ENCODE results near the gene STOM.

Gene STOM

DNA sequence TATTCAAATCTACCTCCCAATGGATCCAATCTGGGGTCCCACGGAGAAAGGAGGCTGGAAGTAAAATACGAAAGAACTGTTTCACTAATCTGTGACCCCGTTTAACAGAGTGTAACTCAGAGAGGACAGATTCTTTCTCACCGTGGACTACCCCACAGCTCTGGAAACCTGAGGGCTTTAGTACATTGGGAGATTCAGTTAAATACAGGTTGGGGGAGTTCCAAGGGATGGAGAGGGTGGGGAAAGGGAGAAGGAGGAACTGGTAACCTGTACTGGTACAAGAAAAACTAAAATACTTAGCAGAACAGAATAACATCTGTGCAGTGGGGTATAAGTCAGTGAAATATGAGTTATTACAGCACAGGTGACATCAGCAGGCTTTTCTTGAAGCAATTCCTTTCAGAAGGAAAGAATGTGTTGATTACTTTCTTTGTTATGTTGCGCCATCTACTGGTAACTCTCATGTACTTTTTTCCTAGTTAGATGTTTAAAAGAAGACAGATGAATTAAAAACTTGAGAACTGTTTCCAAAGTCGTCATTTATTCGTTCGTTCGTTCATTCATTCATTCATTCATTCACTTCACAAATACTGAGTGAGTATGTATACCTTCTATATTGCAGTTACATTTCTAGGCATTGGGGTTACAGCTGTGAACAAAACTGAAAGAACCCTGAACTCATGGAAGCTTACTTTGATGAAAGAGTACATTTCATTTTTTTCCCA, 30.0 kb upstream of the STOM start:
- Histone ChIP-seq H3K4me1 (ENCODE audit: control insufficient read depth, insufficient read depth, low read length) (no peaks in the 10 kb centered on the region), H3K9me3 (ENCODE audit: control insufficient read depth, insufficient read depth, low read depth, low read length) (no peaks in the 10 kb centered on the region), H3K4me3 (ENCODE audit: low read depth, low read length) (no peak overlapping the region), H3K27ac (ENCODE audit: extremely low read depth, low read depth, low read length) (no peak overlapping the region), H3K36me3 (ENCODE audit: control insufficient read depth in 2 of 2, insufficient read depth in 1 of 2, low read length in 2 of 2) (no peaks in the 10 kb centered on the region)
- CTCF ChIA-PET: interaction anchor here (0.5 to 8.2 kb wide), 43 partner anchors 9 to 644 kb away, joined by 3 to 236 read pairs (median 5); partner anchors contain the start of gene RAB14
- POLR2A ChIA-PET: interaction anchor here (0.6 to 1.4 kb wide), 2 partner anchors 80 to 107 kb away, joined by 3 to 4 read pairs; no protein-coding TSS in a partner anchor
- TF ChIP-seq SP2 (tag by site-specific recombination; IDR thresholded peaks at IDR 0.05): no peak
- no peak for TF ChIP-seq SCRT1 (tag by site-specific recombination; IDR thresholded peaks at IDR 0.05; ENCODE audit: borderline replicate concordance)
- TF ChIP-seq ZNF366 (tag by site-specific recombination; conservative IDR thresholded peaks at IDR 0.05): peak; percentile 67
- TF ChIP-seq ZNF843 (tag by site-specific recombination; IDR thresholded peaks at IDR 0.05): no peak
- 0 out of 2 replicates have a peak, but pooled peaks have one; percentile 24 for TF ChIP-seq ZEB2 (tag by site-specific recombination; IDR thresholded peaks at IDR 0.05)
- TF ChIP-seq ZNF423 (tag by site-specific recombination; IDR thresholded peaks at IDR 0.05): no peak
- no peak for TF ChIP-seq ZNF701 (tag by site-specific recombination; IDR thresholded peaks at IDR 0.05)
- TF ChIP-seq ZNF629 (tag by site-specific recombination; IDR thresholded peaks at IDR 0.05): peak; percentile 71
- TF ChIP-seq SP7 (tag by site-specific recombination; IDR thresholded peaks at IDR 0.05): peak; percentile 24; the same call in 1 of the 2 replicates
- no peak for TF ChIP-seq ZNF394 (tag by site-specific recombination; IDR thresholded peaks at IDR 0.05; ENCODE audit: borderline replicate concordance)
- TF ChIP-seq ZNF654 (tag by site-specific recombination; IDR thresholded peaks at IDR 0.05; ENCODE audit: low read depth): peak; percentile 84

DNA sequence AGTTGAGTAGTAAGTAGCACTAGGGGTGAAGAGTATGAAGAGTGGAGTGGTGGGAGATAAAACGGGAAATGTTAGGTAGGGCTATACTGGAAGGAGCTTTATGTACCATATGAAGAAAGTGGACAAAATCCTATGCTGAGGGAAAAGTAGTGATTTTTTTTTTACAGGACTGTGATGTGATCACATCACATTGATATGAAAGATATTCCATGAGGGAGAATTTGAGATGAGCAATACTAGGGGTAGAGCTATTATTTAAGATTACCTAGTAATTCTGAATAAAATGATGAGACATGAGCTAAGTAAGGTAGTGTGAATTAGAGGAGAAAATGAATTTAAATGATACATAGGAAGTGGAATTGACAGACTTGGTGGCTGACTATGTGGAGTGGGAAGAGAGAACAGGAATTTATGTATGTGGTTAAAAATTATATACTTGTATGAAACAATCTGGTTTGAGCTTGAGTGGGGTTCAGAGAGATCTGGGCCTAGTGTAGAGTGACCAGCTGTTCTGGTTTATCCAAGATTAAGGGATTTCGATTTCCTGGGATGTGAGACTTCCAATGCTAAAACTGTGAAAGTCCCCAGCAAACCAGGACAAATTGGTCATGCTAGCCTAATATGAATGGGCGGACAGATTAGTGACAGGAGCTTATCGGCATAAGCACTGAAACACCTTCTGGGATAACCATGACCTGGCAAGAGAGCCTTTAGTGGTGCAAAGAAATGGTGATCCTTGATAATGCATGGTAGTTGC, 29.3 kb upstream of the STOM start:
- ChIA-PET POLR2A (interaction anchor here (0.6 kb wide), 1 partner anchor 108 kb away, joined by 4 read pairs; no protein-coding TSS in a partner anchor), CTCF (interaction anchor here (0.5 to 8.2 kb wide), 36 partner anchors 9 to 643 kb away, joined by 3 to 236 read pairs (median 5); partner anchors contain the start of gene RAB14)
- Histone ChIP-seq H3K9me3 (ENCODE audit: control insufficient read depth, insufficient read depth, low read depth, low read length) (no peaks in the 10 kb centered on the region), H3K4me1 (ENCODE audit: control insufficient read depth, insufficient read depth, low read length) (no peaks in the 10 kb centered on the region), H3K36me3 (ENCODE audit: control insufficient read depth in 2 of 2, insufficient read depth in 1 of 2, low read length in 2 of 2) (no peaks in the 10 kb centered on the region), H3K4me3 (ENCODE audit: low read depth, low read length) (no peak overlapping the region), H3K27ac (ENCODE audit: extremely low read depth, low read depth, low read length) (no peak overlapping the region)
- TF ChIP-seq ZNF48 (tag by site-specific recombination; IDR thresholded peaks at IDR 0.05) (no peak), ZNF211 (tag by site-specific recombination; IDR thresholded peaks at IDR 0.05; ENCODE audit: low read depth) (no peak), KLF16 (tag by site-specific recombination; IDR thresholded peaks at IDR 0.05) (no peak), GLIS1 (tag by site-specific recombination; IDR thresholded peaks at IDR 0.05) (no peak), ZNF670 (tag by site-specific recombination; IDR thresholded peaks at IDR 0.05; ENCODE audit: low read depth) (no peak), ZNF311 (tag by site-specific recombination; IDR thresholded peaks at IDR 0.05; ENCODE audit: borderline replicate concordance) (no peak), ZBTB7A (tag by site-specific recombination; IDR thresholded peaks at IDR 0.05; ENCODE audit: low read depth) (no peak), ZNF146 (tag by site-specific recombination; IDR thresholded peaks at IDR 0.05) (no peak), ZNF335 (tag by site-specific recombination; conservative IDR thresholded peaks at IDR 0.05) (no peak), ZNF76 (tag by site-specific recombination; IDR thresholded peaks at IDR 0.05; ENCODE audit: borderline replicate concordance, low read depth) (no peak), ZNF23 (tag by site-specific recombination; IDR thresholded peaks at IDR 0.05; ENCODE audit: borderline replicate concordance) (no peak), ZNF366 (tag by site-specific recombination; conservative IDR thresholded peaks at IDR 0.05) (no peak), ZNF426 (tag by site-specific recombination; IDR thresholded peaks at IDR 0.05) (no peak), ZNF394 (tag by site-specific recombination; IDR thresholded peaks at IDR 0.05; ENCODE audit: borderline replicate concordance) (no peak)
- TF ChIP-seq, protein P1, sequence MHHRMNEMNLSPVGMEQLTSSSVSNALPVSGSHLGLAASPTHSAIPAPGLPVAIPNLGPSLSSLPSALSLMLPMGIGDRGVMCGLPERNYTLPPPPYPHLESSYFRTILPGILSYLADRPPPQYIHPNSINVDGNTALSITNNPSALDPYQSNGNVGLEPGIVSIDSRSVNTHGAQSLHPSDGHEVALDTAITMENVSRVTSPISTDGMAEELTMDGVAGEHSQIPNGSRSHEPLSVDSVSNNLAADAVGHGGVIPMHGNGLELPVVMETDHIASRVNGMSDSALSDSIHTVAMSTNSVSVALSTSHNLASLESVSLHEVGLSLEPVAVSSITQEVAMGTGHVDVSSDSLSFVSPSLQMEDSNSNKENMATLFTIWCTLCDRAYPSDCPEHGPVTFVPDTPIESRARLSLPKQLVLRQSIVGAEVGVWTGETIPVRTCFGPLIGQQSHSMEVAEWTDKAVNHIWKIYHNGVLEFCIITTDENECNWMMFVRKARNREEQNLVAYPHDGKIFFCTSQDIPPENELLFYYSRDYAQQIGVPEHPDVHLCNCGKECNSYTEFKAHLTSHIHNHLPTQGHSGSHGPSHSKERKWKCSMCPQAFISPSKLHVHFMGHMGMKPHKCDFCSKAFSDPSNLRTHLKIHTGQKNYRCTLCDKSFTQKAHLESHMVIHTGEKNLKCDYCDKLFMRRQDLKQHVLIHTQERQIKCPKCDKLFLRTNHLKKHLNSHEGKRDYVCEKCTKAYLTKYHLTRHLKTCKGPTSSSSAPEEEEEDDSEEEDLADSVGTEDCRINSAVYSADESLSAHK (tag by site-specific recombination; IDR thresholded peaks at IDR 0.05): no peak
- TF ChIP-seq, protein P2, sequence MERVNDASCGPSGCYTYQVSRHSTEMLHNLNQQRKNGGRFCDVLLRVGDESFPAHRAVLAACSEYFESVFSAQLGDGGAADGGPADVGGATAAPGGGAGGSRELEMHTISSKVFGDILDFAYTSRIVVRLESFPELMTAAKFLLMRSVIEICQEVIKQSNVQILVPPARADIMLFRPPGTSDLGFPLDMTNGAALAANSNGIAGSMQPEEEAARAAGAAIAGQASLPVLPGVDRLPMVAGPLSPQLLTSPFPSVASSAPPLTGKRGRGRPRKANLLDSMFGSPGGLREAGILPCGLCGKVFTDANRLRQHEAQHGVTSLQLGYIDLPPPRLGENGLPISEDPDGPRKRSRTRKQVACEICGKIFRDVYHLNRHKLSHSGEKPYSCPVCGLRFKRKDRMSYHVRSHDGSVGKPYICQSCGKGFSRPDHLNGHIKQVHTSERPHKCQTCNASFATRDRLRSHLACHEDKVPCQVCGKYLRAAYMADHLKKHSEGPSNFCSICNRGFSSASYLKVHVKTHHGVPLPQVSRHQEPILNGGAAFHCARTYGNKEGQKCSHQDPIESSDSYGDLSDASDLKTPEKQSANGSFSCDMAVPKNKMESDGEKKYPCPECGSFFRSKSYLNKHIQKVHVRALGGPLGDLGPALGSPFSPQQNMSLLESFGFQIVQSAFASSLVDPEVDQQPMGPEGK (tag by site-specific recombination; IDR thresholded peaks at IDR 0.05): no peak
- TF ChIP-seq, protein P3, sequence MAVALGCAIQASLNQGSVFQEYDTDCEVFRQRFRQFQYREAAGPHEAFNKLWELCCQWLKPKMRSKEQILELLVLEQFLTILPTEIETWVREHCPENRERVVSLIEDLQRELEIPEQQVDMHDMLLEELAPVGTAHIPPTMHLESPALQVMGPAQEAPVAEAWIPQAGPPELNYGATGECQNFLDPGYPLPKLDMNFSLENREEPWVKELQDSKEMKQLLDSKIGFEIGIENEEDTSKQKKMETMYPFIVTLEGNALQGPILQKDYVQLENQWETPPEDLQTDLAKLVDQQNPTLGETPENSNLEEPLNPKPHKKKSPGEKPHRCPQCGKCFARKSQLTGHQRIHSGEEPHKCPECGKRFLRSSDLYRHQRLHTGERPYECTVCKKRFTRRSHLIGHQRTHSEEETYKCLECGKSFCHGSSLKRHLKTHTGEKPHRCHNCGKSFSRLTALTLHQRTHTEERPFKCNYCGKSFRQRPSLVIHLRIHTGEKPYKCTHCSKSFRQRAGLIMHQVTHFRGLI (tag by site-specific recombination; IDR thresholded peaks at IDR 0.05): no peak
